ENCODE measurements around the gene CABP1.
A peak's percentile ranks its signal among the peaks of the same experiment; 100 is the strongest.
"Not testable (repeated sequence)": the region's sequence is repeated elsewhere in the genome, so short reads cannot be mapped to it uniquely, and the experiment has no call there.

The CABP1 gene

GRCh38 chr12:120639771-120640721, at the start of gene CABP1:
Gene CABP1 (plus strand): TSS chr12:120640626. CDS start chr12:120640686, 60 bp downstream.
- DNase-seq, result no peak

- no peak for DNase-seq
Measured at GRCh38 chr12:120590741-120591407, 49.6 kb upstream of the CABP1 start.

GRCh38 chr12:120592121-120593049, 48.0 kb upstream of the CABP1 start:
- DNase-seq, result no peak

- no peak for DNase-seq
Measured at GRCh38 chr12:120596901-120597300, 43.5 kb upstream of the CABP1 start.

- DNase-seq, result no peak
Measured at GRCh38 chr12:120597861-120598260, 42.6 kb upstream of the CABP1 start.

- peak; percentile 76 for DNase-seq
Measured at GRCh38 chr12:120598674-120599463, 41.6 kb upstream of the CABP1 start.

GRCh38 chr12:120599672-120600552, 40.5 kb upstream of the CABP1 start:
- DNase-seq, result no peak

GRCh38 chr12:120602416-120602815, 38.0 kb upstream of the CABP1 start:
- DNase-seq, result not testable (repeated sequence)

GRCh38 chr12:120610560-120610959, 29.9 kb upstream of the CABP1 start:
- DNase-seq, result no peak

GRCh38 chr12:120611534-120611933, 28.9 kb upstream of the CABP1 start:
- DNase-seq, result not testable (repeated sequence)

- no peak for DNase-seq
Measured at GRCh38 chr12:120614848-120615247, 25.6 kb upstream of the CABP1 start.

GRCh38 chr12:120617193-120617592, 23.2 kb upstream of the CABP1 start:
- not testable (repeated sequence) for DNase-seq

- not testable (repeated sequence) for DNase-seq
Measured at GRCh38 chr12:120617767-120618166, 22.7 kb upstream of the CABP1 start.

GRCh38 chr12:120618954-120619615, 21.3 kb upstream of the CABP1 start:
- DNase-seq, result no peak

- DNase-seq, result no peak
Measured at GRCh38 chr12:120620624-120621023, 19.8 kb upstream of the CABP1 start.

GRCh38 chr12:120625557-120626419, 14.6 kb upstream of the CABP1 start:
- DNase-seq, result no peak

- DNase-seq, result no peak
Measured at GRCh38 chr12:120628919-120629318, 11.5 kb upstream of the CABP1 start.

- no peak for DNase-seq
Measured at GRCh38 chr12:120630104-120630892, 10.1 kb upstream of the CABP1 start.
